ENCODE results near the gene PFDN5. TPM values are rescaled to one million over a fixed set of nuclear protein-coding genes. Genes with fewer than 3 reads are reported as not detected.

Gene PFDN5
- polyA plus RNA-seq, 1 experiment: 991 TPM

- ChIA-PET CTCF (interaction anchor here (0.8 kb wide), 2 partner anchors 41 to 66 kb away, joined by 4 to 5 read pairs; no protein-coding TSS in a partner anchor), POLR2A (no interaction called here)
- Histone ChIP-seq H3K27me3 (ENCODE audit: control insufficient read depth, insufficient read depth, low read length) (no peaks in the 10 kb centered on the region), H3K9me3 (ENCODE audit: control insufficient read depth, insufficient read depth, low read length) (no peaks in the 10 kb centered on the region; the same call in 1 of the 2 replicates), H3K4me3 (ENCODE audit: low read depth, low read length) (no peak overlapping the region), H3K27ac (ENCODE audit: low read depth, low read length) (no peak overlapping the region)
- TF ChIP-seq, protein P1, sequence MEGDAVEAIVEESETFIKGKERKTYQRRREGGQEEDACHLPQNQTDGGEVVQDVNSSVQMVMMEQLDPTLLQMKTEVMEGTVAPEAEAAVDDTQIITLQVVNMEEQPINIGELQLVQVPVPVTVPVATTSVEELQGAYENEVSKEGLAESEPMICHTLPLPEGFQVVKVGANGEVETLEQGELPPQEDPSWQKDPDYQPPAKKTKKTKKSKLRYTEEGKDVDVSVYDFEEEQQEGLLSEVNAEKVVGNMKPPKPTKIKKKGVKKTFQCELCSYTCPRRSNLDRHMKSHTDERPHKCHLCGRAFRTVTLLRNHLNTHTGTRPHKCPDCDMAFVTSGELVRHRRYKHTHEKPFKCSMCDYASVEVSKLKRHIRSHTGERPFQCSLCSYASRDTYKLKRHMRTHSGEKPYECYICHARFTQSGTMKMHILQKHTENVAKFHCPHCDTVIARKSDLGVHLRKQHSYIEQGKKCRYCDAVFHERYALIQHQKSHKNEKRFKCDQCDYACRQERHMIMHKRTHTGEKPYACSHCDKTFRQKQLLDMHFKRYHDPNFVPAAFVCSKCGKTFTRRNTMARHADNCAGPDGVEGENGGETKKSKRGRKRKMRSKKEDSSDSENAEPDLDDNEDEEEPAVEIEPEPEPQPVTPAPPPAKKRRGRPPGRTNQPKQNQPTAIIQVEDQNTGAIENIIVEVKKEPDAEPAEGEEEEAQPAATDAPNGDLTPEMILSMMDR (IDR thresholded peaks at IDR 0.05; ENCODE audit: low read depth, low read length): no peak
- no peak for DNase-seq (ENCODE audit: low read depth, low spot score)
Measured at GRCh38 chr12:53254816-53255545, 40.4 kb upstream of the PFDN5 start.

GRCh38 chr12:53255996-53256395 lies 39.3 kb upstream of the PFDN5 start:
- TF ChIP-seq, protein P1 (IDR thresholded peaks at IDR 0.05; ENCODE audit: low read depth, low read length): no peak
- Histone ChIP-seq H3K9me3 (ENCODE audit: control insufficient read depth, insufficient read depth, low read length) (no peaks in the 10 kb centered on the region; the same call in 1 of the 2 replicates), H3K4me3 (ENCODE audit: low read depth, low read length) (no peak overlapping the region), H3K27me3 (ENCODE audit: control insufficient read depth, insufficient read depth, low read length) (no peaks in the 10 kb centered on the region), H3K27ac (ENCODE audit: low read depth, low read length) (no peak overlapping the region)
- ChIA-PET CTCF (interaction anchor here (1.2 kb wide), 1 partner anchor 89 kb away, joined by 3 read pairs; no protein-coding TSS in a partner anchor), POLR2A (no interaction called here)
- DNase-seq (ENCODE audit: low read depth, low spot score): no peak

DNA sequence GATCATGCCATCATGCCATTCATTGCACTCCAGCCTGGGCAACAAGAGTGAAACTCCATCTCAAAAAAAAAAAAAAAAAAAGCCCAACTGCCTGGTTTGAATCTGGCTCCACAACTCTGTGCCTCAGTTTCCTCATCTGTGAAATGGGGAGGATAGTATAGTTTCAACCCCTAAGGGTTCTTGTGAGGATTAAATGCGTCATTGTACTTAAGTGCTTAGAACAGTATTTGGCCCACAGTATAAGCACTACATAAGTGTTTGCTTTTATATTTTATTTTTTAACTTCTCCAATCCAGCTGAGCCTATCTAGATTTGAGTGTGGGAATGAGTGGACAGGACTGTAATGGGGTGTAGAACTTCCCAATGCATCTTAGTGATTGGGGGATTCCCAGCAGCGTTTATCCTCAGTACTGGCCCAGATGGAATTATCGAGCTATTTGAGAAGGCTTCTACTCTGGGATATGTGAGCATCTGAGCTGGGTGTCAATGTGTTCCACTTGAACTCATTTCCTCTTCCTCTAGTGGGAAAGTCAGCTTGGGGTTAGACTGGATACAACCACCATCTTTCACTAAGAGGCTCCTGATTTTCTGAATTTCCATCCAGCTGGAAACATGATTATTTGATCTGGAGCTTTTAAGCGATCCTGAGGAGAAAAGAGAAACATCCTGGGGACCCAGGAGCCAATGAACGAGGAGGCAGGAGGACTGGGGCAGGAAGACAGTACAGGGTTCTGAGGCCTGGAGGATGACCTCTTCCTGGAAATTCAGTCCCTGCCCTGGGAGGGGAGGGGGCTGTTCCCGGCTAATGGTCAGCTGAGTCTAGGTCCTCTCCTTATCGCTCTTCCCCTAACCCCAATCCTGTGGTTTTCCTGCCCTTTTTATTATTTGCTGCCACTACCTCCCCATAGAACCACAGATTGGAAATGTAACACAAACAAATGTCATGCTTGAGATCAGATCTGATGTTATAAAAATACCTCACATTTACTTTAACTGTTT lies 36.5 kb upstream of the PFDN5 start:
- ChIA-PET POLR2A (no interaction called here), CTCF (no interaction called here)
- Histone ChIP-seq H3K4me3 (ENCODE audit: low read depth, low read length) (no peak overlapping the region), H3K9me3 (ENCODE audit: control insufficient read depth, insufficient read depth, low read length) (no peaks in the 10 kb centered on the region), H3K27ac (ENCODE audit: low read depth, low read length) (no peak overlapping the region), H3K27me3 (ENCODE audit: control insufficient read depth, insufficient read depth, low read length) (no peaks in the 10 kb centered on the region)
- no peak for DNase-seq (ENCODE audit: low read depth, low spot score)
- TF ChIP-seq, protein P1 (IDR thresholded peaks at IDR 0.05; ENCODE audit: low read depth, low read length): no peak

GRCh38 chr12:53259891-53260290 lies 35.5 kb upstream of the PFDN5 start:
- H3K9me3 ChIP-seq (ENCODE audit: control insufficient read depth, insufficient read depth, low read length): no peaks in the 10 kb centered on the region
- CTCF ChIA-PET: no interaction called here

More at GRCh38 chr12:53259891-53260290, 35.5 kb upstream of the PFDN5 start:
- TF ChIP-seq, protein P1 (IDR thresholded peaks at IDR 0.05; ENCODE audit: low read depth, low read length): no peak
- Histone ChIP-seq H3K27me3 (ENCODE audit: control insufficient read depth, insufficient read depth, low read length) (no peaks in the 10 kb centered on the region), H3K4me3 (ENCODE audit: low read depth, low read length) (no peak overlapping the region), H3K27ac (ENCODE audit: low read depth, low read length) (no peak overlapping the region)
- POLR2A ChIA-PET: interaction anchor here (0.6 kb wide), 1 partner anchor 181 kb away, joined by 3 read pairs; the partner anchor contains the start of gene SPRYD3
- no peak for DNase-seq (ENCODE audit: low read depth, low spot score)

Data from AG04450 (cell line).